LNCAP (cell line): ENCODE data around the gene MRPS33.

Experiments used
- CTCF ChIP-seq: fragments of 450-650 bp; IDR thresholded peaks from 2 replicates; pipeline ENCODE4 v1.5.1; 2017; ENCODE audit warnings: mild to moderate bottlenecking

Gene MRPS33

GRCh38 chr7:141001122-141001521, 13.6 kb downstream of the MRPS33 start:
- TF ChIP-seq CTCF, result no peak

GRCh38 chr7:140998715-140999114, 16.0 kb downstream of the MRPS33 start:
- no peak for TF ChIP-seq CTCF

- no peak for TF ChIP-seq CTCF
Measured at GRCh38 chr7:140992422-140992821, 22.3 kb downstream of the MRPS33 start.

DNA sequence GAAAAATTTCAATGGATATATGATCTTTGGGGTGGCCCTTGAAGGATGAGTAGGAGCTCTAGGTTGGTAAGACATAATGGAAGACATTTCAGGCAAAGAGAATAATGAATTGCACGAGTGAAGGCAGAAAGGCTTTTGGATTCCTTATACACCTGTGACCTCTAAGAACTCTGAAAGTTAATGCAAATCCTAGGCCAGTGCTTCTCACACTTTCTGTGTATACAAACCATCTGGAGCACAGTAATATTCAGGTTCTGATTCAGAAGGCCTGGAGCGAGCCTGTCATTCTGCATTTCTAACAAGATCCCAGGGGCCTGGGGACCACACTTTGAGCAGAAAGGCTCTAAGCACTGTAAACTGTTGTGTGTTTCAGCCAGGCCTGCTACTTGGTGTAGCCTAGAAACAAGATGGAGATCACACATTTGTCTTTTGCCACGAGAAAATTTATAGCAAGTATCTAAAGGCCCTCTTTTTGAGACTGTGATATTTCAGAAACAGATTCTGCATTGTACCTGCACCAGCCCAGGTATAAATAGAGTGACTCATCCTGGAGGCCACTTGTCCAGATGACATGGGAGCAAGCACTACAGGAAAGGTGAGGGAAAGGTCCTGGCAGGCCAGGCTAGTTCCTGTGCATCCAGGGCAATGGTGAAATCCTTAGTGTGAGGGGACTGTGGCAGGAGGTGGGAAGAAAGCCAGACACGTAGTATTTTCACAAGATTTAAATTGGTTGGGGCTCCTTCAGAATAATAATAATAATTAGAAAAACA, 24.4 kb downstream of the MRPS33 start:
- no peak for TF ChIP-seq CTCF

DNA sequence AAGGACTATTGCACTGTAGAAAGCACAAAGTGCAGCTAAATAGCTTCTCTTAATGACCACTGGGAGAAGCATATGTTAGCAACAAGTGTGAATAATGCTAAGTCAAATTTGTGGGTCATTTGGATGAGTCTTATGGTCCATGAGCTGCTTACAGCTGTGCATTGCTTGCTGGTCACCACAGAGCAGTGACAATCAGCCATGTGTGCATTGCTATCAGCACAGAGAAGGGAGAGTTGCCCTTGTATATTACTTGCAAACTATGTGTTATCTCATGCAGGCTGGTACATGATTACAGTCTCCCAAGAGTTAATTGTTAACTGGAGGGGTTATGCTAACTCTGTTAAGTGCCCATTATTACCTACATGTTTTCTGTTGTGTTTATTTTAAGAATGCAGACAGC, 25.7 kb downstream of the MRPS33 start:
- TF ChIP-seq CTCF, result no peak

DNA sequence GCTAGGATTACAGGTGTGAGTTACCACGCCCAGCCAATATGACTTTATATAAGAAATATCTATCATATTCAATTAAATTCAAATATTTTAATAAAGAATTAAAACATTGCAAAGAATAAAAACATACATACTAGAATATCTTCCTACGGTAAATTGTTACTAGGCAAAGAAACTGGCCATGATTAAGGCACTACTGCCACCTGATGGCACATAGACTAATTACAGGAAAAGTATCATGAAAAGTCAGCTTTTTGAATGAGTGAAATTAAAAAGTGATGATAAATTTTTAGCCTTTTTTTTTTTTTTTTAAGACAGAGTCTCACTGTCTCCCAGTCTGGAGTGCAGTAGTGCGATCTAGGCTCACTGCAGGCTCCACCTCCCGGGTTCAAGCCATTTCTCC, 30.9 kb downstream of the MRPS33 start:
- TF ChIP-seq CTCF, result peak; percentile 69

- no peak for TF ChIP-seq CTCF
Measured at GRCh38 chr7:140982508-140982907, 32.2 kb downstream of the MRPS33 start.

- no peak for TF ChIP-seq CTCF
Measured at GRCh38 chr7:140981951-140982350, 32.8 kb downstream of the MRPS33 start.
